Stimulated activated CD8-positive, alpha-beta memory T cell treated with anti-CD3 and anti-CD28 coated beads, Interleukin-4, amount 100 ng/mL, for 48 hours (primary cell): ENCODE results near the gene BMP6.

Source experiments
- DNase-seq: peaks from one replicate; pipeline ENCODE4 v3.0.0-alpha.2; 2020

The BMP6 gene

DNA sequence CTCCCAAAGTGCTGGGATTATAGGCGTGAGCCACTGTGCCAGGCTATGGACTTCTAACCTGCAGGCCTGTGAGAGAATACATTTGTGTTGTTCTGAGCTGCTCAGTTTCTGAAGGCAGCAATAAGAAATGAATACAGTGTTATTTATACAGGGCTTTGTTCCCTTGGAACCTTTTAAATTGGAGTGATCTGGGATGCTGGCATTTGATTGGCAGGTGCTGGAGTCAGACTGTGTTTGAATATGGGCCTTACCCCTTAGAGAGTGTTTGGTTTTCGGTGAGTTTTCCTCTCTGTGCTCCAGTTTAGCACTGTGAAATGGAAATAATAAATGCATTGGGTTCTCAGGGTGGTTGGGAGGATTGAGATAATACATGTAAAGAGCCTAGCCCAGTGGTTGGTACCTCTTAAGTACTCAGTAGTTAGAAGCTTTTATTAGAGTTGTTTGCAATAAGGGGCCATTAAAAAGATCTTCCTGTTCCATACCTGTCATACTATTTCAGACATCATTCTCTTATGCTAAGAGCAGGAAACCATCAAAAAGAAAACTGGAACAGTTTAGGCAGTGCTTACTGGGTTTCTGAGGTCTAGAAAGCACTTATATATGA is 22.1 kb downstream of the BMP6 start:
- DNase-seq, result no peak

DNA sequence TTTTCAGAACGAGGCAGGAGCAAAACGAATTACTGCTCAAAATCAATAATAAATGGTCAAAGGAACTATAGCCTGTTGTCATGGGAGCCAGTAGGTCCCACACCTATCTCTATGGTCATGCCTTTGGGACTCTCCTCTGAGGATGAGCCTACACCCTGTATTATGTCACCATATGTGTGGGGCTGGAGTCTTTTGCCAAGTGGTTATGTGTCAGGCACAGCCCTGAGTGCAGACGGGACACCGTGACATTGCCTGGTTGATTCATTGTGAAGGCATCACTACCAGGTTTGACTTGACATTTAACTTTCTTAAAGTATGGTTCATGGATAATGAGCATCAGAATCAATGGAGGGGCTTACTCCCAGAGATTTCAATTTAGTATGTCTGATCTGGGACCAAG is 23.6 kb downstream of the BMP6 start:
- DNase-seq, result no peak

DNA sequence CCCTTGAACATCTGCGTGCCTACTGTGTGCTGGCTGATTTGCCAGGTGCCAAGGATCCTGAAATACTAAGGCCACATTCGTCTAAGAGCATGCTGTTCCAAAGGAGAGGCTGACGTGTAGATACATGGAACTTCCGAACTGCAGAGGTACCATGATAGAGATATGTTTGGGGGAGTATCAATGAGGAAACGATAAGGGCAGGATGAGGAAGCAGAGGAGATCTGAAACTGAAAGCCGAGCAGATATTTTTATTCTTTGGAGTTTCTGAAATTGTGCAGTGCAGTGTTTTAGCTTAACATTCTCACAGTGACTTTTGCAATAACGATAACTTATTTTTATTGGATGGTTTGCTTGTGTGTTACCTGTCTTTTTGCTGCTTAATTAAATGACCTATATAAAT is 24.3 kb downstream of the BMP6 start:
- no peak for DNase-seq

DNA sequence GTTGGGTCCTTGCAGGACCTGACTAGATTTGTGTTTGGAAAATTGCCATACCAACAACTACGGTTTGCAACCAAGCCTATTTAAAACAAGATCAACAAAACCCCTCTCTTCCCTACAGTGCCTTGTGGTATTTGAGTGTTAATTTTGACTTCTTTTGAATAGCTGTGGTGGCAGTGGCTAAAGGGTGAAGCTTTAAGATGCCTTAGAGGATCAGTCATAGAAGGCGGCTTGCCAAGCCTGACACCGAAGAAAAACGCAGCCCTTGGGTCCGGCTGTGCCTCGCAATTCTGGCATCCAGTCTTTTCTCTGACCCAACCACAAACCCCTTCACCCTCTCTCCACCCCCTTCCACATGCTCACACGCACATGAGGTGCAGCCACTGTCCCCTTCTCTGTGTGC is 32.6 kb downstream of the BMP6 start:
- DNase-seq, result no peak

DNA sequence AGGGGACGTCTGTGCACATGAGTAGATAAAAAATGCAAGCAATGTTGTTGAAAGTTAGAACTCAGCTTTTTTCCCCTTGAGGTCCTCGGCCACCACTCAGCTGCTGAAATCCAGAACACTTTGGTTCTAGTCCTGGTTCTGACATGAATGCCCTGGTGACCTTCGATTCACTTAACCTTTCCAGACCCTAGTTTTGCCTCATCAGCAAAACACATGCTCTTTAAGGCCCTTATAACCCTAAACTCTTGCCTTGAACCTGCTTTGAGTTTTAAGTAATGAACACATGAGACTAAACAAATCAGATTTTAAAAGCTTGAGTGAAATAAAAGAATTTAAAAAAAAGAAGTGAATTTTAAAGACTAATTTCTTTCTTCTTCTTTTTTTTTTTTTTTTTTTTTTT is 33.4 kb downstream of the BMP6 start:
- no peak for DNase-seq

DNA sequence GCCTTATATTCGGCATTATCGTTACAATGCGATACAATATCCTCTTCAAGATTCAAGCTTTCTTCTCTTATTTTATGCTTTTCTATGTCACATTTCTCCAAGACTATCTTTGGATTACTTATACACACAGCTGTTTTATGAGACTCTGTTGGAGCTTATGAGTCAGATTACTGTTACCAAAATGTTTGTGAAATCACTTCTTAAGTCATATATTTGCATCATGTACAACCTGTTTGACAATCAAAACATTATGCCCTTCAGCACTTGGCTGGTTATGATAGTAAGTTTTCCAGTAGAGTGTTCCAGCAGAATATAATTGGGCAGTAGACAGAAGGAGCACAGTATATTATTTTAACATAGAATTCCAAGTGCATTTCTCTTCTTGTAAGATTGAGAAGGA is 35.2 kb downstream of the BMP6 start:
- no peak for DNase-seq

DNA sequence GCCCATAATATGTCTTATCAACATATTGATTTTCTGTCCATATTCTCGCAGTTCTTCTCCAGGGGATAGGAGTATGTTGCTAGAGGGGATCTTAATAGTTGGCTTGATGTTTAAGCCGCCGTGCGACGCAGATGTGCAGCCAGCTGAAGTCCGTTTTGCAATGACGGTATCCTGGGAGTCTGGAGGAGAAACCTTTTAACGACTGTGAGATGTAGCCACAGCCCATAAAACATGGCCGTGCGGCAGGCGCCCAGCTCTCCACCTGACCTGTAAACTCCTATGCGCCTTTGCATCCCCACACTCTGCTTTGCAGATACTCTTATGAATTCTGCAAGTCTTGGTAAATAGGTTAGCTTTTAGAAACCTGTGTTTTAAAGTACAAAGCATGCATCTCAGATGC is 36.9 kb downstream of the BMP6 start:
- DNase-seq, result no peak

DNA sequence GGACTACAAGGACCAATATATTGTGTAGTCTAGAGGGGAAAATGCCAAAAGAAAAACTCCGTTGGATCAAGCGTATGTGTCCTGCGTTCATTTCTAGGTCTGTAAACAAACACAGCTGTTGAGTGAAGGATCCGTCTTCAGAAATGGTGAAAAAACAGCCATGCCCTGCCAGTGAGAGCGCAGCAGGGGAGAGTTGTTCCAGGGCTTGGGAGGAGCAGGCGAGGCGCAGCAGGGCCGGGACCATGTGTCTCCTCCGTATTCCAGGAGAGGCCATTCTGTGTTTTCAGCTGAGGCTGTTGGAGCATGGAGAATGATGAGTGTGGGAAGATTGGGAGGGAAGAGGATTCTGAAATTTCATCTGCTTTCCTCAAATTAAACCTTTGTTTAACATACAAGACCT is 38.0 kb downstream of the BMP6 start:
- DNase-seq, result no peak

DNA sequence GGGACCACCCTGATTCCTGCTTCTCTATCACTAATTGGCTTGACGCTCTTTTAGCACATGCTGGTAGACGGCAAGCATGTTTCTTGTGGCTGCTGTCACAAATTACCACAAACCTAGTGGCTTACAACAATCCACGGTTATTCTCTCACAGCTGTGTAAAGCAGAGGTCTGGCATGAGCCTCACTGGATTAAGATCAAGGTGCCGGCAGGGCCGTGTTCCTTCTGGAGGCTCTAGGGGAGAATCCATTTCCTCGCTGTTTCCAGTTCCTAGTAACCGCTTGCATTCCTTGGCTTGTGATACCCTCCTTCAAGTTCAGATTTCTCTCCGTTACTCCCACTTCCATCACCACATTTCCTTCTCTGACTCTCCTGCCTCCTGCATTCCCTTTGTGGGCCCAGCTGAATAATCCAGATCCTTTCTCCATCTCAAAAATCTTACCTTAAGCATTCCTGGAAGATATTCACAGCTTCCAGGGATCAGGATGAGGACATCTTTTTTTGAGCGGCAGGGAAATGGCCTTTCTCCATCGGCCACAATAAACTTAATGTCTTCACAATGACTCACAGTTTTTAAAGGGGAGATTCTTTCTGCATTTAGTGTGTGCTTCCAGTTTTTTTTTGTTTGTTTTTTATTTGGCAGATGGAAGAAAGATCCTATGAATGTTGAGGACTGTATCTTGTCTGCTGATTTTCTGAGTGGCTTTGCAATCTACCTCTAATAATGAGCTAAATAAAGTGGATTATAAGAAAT is 39.9 kb downstream of the BMP6 start:
- no peak for DNase-seq

DNA sequence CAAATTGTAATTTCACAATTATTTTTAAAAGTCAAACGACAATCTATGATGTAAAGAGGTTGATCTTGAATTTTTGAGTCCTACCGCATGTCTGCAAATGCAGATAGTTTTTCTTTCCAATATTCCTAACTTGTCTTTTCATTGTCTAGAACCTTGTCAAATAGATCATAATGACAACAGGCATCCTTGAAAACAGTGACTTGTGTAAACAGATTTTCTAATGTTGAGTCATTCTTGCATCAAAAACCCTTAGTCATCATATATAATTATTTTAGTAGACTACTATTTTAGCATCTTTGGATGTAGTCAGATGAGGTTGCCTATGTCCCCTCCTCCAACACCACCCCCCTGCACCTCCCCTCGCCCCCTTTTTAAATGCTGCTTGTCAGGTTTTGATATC is 43.8 kb downstream of the BMP6 start:
- DNase-seq, result no peak

DNA sequence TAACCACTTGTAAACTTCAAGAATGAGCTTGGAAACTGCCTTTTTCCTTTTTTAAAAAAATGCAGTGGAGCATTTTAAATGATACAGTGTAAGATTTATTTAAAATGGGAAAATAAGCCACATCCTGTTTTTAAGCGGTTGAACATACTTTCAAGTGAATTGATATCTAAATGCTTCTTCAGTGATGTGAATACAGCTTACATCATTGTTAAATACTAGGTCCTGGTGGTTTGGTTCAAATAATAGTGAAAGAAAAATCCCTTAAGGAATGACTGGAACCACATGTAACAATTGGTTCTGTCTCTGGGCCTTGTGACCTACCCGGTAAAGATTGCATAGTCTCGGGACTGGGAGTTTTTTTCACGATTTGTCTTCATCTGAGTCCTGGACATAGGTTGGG is 44.2 kb downstream of the BMP6 start:
- DNase-seq, result no peak

DNA sequence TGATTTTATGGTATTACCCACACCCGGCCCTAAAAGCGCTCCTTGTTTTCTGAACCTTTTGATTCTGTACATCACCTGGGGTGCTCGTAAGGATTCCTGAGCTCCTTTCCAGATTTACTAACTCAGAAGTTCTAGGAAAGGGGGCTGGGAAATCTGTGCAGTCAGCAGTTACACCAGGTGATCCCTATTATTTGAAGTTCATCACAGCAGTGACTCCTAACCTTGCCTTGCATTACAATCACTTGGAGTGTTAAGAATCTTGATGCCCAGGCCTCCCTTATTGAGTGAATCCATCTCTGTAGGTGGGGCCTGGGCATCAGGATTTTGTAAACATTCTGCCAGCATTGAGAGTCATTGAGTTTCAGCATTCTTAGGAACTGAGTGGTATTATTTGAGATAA is 44.7 kb downstream of the BMP6 start:
- no peak for DNase-seq

DNA sequence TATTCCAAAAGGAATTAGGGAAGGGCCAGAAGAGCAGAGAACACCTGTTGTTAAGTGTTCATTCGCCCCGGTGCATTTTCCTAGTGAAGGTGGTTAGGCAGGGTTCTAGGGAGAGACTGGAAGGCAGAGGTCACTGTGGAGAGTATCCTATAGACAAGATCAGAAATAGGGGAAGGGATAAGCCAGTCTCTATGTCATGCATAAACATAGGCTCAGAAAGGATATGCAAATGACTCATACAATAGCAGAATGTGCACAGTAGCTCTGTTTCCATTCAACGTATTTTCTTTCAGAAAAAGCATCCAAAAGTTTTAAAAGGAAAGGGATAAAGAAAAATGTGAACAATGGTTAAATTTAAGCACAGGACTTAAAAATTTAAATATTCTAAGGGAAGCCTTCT is 47.4 kb downstream of the BMP6 start:
- no peak for DNase-seq

DNA sequence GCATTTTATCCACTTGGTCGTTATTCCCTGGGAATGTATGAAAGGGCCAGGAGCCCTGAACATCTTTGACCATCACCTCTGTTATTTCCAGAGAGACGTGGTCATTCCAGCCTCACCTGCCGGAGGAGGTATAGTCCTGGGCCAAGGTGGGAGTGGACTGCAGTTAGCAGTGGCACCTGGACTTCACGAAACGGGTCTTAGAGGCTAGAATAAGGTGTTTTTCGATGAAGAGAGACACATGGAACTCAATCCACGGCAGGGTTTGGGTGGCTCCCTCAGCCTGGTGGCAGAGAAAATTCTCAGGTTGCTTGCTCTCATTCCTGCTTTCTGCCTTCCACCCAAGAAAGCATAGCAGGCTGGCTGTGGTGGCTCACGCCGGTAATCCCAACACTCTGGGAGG is 48.0 kb downstream of the BMP6 start:
- no peak for DNase-seq

DNA sequence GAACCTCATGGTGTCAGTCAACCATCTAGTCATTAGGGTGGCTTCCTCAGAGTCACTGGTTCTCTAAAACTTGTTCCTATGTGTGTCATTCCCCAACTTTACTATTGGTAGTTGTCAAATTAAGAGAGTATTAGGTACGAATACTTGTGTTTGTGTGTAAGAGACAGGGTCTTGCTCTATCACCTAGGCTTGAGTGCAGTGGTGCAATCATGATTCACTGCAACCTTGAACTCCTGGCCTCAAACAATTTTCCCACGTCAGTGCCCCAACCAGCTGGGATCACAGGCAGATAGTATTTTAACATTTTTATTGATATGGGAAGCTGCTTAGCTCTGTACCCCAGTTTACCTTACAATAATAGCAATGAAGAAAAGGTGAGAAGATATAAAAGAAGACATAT is 50.6 kb downstream of the BMP6 start:
- no peak for DNase-seq

DNA sequence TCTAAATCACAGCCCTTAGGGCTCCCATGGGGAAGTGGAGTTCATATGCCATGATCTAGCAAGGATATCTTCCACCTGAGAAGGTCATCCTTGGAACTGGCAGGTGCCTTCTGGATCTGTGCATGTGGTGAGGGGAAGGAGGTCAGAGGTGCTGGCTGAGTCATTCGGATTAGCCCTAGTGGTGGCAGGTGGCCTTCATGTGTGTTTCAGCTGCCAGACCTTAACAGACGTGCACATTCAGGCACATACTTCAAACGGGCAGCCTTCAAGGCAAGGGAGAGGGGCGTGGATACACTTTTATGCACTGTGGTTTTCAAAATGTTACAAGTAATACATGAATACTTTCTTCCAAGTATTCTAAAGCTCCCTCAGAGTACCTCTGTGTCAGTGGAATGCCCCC is 51.2 kb downstream of the BMP6 start:
- DNase-seq, result no peak

DNA sequence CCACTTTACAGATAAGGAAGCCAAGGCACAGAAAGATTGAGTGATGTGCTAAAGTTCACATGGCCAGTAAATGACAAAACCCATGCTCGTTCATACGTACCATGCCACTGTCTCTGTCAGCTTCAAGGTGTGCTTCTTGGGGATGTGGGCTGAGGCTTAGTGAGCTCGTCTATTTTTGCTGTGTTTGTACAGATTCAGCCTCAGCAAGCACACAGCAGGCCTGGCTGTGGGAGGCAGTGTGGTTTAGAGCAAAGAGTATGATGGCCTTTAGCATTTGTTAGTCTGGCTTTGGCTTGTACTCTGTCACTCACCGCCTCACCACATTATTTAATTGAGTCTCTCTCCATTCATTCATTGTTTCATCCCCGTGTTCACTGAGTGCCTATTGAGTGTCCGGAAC is 55.3 kb downstream of the BMP6 start:
- no peak for DNase-seq

DNA sequence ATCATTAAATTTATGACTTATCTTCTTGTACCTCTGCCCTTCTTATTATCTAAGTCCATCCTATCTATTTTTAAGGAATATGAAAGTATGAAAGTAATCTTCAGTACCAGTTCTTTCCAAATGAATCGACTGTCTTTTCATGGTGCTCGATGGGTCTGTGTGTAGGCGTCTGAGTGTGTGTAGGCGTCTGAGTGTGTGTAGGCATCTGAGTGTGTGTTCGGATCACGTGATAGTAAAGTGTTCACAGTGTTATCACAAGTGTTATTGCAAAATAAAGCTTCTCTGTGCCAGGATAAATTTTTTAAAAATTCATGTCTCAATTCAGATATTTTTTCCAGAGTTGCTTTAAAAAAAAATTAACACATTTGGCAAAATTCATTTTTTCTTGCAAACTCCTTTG is 58.3 kb downstream of the BMP6 start:
- no peak for DNase-seq

DNA sequence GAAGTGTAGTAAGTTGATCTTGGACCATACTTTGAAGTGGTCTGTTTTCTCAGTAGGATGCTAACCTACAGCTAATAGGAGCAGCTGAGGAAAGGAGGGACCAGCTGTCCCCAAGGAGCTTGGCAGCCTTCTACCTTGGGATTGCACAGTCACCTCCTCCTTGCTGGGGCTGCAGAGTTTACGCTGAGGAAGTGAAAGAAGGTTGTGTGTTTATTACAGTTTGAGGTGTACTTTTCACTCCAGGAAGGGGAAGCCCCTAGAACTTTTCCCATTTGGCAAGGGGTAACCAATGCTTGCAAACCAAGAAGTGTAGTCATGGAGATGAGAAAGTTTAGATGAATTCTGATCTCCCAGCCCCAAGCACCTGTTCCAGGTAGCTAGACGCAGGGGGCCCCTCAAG is 58.8 kb downstream of the BMP6 start:
- no peak for DNase-seq

DNA sequence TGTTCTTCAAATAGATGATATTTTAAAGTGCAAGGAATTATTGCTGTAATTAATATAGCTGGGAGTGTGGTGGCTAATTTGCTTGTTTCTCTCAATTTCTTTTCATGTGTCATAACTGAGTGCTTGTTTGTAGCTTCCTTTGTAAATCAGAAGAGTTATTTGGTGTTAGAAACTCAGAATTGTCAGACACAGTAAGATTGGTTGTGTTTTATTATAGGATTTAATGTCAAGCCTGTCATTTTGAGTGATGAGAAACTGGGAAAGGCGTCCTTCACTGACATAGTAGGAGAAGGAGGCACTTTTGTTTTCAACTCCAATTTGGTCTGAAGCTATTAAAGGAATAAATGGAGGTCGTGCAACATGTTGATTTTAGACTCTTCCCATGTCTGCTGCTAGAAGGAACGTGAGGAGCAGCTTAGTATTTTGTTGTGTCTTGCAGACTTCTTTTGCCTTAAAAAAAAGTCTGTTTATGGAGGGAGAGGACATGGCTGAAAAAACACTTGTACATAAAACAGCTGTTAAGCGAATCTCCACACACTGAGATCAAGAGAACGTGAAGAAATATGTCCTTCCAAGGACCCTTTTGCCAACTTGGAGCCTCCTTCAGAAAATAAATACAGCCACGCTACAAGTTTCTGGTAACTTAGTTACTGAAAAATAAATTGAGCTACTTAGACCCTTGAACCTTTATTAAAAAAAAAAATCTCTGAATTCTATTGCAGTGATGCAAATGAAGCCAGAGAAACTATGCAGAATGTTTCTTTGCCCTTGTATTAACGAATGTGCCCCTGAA is 59.5 kb downstream of the BMP6 start:
- DNase-seq, result no peak

DNA sequence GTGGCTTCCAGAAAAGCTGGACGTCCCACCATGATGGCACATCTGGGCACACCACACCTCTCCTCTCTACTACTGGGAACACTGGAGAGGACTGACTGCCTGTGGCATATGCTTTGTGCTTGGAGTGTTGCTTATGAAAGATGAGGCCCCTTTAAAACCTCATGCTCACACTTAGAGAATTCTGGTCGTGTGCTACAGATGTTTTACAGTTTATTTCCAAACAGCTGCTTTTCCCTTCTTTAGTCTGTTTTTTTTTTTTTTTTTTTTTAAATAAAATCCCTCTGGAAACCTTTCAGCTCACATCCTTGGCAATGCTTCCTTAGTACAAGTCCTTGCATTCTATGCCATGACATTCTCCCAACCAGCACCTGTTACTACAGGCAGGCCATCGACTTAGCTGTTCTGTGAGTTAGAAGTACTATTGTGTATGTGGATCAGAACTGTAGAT is 60.3 kb downstream of the BMP6 start:
- DNase-seq, result no peak

DNA sequence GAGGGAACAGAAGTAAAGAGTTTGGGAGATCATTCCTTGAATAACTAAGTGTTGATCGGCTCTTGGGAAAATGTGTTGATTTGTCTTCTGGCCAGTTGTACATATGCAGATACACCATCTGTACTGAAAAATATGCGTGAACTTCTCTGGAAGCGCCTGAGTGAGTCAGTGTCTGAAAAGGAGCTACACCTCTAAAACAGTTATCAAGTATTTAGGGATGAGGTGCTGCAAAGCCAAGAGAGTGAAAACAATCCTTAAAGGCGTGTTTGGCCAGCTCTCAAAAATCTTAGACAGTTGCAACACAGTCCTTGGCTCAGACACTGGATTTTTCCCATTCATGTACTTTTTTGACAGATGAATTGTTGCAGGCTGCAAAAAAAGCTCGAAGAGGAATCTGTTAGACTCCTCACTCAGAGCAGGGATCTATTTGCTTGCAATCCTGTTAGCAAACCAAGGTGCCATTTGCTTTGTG is 61.3 kb downstream of the BMP6 start:
- no peak for DNase-seq

DNA sequence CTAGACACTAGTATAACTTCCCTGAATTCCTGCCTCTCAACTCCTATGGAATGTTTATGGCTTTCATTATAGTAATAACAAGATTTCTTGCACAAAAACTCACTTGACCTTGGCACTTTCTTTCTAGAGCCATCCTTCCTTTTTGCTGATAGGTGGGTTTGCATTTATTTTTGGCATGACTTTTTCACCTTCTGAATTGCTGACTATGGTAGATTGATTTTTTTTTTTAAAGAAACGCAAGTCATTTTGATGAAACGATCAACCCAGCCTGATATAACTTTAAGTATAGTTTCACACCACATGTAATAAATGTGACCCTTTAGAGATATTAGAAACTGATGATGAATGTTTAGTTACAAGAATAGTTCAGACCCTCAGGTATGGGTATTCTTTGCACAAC is 61.8 kb downstream of the BMP6 start:
- no peak for DNase-seq

DNA sequence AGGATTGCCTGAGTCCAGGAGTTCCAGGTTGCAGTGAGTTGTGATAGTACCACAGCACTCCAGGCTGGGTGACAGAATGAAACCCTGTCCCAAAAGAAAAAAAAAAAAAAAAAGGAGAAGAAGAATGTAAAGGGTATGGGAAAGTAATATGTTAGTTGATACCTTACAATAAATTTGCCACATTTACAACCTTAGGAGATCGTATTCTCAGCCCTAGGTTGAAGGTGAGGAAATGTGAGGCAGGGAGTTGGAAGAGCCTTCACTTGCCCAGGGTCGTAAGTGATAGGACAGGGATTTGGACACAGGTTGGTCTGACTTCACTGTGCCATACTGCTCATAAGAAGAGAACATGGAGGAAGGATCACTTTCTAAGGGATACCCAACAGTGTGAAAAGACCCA is 68.6 kb downstream of the BMP6 start:
- no peak for DNase-seq
